ENCODE measurements around the gene COL2A1.

DNA sequence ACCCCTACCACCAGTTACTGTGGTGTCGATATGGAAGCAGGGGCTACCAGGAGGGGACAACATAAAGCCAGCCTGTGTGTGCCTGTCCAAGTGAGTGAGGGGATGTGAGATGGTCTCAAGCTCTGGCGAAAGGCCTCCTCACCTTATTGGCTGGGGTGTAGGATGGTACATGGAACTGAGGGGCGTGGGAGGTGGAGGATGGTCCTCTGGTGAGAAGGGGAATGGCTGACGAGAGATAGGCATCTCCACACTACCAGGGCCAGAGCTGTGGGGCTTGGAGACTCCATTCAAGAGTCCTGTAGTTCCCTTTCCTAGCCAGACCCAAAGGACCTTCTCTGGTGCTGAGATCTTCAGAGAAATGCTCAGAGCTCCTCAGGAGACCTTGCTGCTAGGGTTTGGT, 32.5 kb upstream of the COL2A1 start:
- TF ChIP-seq, protein P1, sequence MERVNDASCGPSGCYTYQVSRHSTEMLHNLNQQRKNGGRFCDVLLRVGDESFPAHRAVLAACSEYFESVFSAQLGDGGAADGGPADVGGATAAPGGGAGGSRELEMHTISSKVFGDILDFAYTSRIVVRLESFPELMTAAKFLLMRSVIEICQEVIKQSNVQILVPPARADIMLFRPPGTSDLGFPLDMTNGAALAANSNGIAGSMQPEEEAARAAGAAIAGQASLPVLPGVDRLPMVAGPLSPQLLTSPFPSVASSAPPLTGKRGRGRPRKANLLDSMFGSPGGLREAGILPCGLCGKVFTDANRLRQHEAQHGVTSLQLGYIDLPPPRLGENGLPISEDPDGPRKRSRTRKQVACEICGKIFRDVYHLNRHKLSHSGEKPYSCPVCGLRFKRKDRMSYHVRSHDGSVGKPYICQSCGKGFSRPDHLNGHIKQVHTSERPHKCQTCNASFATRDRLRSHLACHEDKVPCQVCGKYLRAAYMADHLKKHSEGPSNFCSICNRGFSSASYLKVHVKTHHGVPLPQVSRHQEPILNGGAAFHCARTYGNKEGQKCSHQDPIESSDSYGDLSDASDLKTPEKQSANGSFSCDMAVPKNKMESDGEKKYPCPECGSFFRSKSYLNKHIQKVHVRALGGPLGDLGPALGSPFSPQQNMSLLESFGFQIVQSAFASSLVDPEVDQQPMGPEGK (CRISPR knock-in tag; IDR thresholded peaks at IDR 0.05; ENCODE audit: borderline replicate concordance) = no peak
- TF ChIP-seq, protein P2, sequence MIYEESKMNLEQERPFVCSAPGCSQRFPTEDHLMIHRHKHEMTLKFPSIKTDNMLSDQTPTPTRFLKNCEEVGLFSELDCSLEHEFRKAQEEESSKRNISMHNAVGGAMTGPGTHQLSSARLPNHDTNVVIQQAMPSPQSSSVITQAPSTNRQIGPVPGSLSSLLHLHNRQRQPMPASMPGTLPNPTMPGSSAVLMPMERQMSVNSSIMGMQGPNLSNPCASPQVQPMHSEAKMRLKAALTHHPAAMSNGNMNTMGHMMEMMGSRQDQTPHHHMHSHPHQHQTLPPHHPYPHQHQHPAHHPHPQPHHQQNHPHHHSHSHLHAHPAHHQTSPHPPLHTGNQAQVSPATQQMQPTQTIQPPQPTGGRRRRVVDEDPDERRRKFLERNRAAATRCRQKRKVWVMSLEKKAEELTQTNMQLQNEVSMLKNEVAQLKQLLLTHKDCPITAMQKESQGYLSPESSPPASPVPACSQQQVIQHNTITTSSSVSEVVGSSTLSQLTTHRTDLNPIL (CRISPR knock-in tag; IDR thresholded peaks at IDR 0.05; ENCODE audit: low read depth) = no peak
- TF ChIP-seq ZC3H10 (CRISPR knock-in tag; IDR thresholded peaks at IDR 0.05) = no peak
- no peak for TF ChIP-seq TCF4 (CRISPR knock-in tag; IDR thresholded peaks at IDR 0.05; ENCODE audit: borderline replicate concordance)
- TF ChIP-seq BACH2 (CRISPR knock-in tag; IDR thresholded peaks at IDR 0.05; ENCODE audit: borderline replicate concordance) = no peak
- TF ChIP-seq GLIS3 (CRISPR knock-in tag; IDR thresholded peaks at IDR 0.05) = no peak
- no peak for TF ChIP-seq ZNF8 (CRISPR knock-in tag; IDR thresholded peaks at IDR 0.05)
- no peak for TF ChIP-seq RARB (CRISPR knock-in tag; IDR thresholded peaks at IDR 0.05)
- no peak for TF ChIP-seq ZFP3 (CRISPR knock-in tag; IDR thresholded peaks at IDR 0.05)
